Hypothalamus (tissue), 51 donors: ENCODE results near the gene SCARB2.

Source experiments
- DNase-seq, 51 donors: peaks; one replicate each; lab custom pipeline; 2025; lab: John Stamatoyannopoulos, UW

The SCARB2 gene

DNA sequence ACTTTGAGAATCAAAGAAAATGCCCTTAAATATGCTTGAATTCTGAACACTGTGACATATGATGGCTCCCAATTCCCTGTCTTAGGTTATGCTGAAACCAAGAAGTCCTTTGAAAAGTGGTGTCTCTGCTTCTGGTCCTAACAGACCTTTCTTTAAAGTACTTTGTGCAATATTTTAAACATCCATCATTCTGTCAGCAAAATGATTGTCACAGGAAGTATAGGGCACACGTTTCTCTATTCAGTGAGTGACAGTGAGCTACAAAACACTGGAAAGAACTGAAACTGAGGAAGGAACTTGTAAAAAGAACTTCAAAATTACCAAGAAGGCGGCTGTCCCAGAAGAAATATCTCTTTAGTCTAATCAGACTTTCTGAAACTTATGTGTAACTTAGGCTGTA, 53.3 kb downstream of the SCARB2 start:
- no peak for DNase-seq

DNA sequence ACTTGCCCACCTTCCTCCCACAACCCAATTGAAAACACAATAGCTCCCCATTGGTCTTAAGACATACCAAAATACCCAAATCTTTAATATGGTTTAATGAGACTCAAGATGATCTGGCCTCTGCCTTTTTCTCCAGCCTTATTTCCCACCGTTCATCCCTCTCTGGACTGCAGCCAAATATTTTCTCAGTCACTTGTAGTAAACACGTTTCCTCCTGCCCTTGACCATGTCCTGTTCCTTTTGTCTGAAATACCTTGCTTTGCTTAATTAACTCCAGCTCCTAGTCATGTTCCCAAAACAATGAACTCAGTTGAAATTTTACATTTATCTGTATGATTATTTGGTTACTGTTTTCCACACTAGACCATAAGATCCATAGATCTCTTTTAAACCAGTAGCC, 57.0 kb downstream of the SCARB2 start:
- DNase-seq = peak in 1 of 51 donors; percentile 2

DNA sequence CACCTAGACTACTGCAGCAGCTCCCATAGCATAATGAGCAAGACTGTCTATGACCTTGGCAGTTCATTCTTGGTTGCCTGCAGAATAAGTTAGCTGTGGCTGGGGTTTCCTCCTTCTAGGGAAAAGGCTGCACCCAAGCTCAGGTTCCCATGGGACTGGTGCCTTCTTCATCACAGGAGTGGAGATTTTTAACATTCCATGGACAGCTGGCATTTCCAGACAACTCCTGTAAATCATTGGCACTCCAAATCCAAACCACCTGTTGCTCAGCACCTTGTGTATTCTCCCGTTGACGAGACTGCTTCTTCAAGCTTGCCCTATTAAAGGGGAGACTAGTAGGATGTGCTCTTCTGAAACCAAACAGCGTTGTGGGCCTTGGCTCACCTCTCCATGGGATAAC, 57.6 kb downstream of the SCARB2 start:
- no peak for DNase-seq

DNA sequence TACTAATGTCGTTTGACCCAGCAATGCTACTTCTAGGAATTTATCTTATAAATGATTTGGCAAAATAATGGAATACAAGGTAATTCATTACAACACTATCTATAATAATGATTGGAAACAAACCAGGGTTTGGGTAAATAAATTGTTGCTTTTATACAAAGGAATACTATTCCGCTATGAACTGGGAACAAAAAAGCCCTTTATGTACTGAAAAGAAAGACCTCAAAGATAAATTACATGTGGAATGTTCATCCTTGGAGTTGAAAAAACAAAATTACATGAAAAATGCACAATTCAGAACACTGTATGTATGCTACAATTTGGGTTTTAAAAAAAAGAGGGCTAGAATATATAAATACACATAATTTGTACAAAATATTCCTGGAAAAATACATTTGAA, 60.3 kb downstream of the SCARB2 start:
- DNase-seq = no peak

DNA sequence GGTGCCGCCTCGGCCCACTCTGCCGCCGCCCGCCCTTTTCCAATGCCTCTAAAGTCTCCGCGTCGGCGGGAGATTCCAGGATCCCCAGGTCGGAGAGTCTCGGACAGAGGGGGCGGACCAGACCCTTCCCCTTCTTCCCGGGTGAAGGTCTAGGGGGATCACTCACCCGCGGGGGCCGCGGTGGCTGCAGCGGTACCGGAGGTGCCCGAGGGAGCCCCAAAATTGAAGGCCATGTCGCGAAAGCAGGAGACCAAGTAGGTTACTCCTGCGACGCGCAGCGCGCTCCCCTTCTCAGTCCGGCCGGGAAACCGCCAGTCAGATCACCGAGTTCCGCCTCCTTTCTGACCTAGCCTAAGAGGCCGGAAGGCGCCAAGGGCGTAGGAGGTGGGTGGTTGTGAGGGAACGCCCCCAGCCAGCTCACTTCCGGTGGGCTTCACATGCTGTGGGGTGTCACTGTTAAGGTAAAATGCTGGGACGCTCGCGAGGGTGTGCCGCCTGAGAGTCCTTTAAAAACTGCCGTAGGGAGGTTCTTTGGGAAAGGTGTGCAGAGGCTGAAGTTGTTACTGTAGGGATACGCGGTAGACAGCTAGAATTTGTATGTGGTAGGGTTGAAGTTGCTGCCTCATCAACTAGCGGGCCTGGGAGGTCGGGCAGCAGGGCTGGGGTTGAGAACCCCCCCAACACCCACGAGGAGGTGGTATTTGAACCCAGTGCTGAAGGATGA, 65.3 kb downstream of the SCARB2 start, which contains the start of gene NUP54:
Gene NUP54 (minus strand): TSS at position 256 of the 724 bp plus-strand sequence. CDS start 23 bp downstream, at position 233.
- DNase-seq = peak; percentile 67 to 96 (median 91)

DNA sequence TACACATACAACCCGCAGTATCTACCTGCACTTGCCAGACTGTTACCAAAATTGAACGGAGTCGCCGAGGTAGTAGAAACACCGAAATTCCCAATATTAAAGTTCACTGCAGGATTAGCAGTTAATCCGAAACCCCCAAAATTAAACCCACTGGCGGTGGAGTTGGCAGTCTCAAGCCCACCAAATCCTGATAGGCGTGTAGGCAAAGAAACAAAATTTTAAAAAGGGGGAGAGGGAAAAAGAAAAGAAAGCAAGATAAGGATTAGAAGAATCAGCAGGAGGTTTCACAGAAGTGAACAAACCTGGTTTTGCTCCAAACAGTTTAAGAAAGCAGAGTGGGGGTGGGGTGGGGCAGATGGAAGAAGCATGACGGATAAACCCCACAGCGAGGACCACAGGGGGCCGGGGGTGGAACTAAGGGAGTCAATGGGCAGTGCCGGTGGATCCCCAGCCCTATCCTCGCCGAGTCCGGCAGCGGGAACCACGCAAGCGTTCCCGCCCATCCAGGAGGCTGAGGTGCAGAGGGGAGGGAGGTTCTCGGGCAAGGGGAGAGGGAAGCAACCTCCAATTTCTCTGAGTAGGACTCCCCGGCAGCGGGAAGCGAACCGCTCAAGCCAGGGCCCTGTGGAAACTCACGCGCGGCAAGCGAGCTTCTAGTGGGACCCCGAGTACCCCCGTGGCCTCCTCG, 66.0 kb downstream of the SCARB2 start:
- peak in 24 of 51 donors; percentile 7 to 72 (median 31) for DNase-seq

DNA sequence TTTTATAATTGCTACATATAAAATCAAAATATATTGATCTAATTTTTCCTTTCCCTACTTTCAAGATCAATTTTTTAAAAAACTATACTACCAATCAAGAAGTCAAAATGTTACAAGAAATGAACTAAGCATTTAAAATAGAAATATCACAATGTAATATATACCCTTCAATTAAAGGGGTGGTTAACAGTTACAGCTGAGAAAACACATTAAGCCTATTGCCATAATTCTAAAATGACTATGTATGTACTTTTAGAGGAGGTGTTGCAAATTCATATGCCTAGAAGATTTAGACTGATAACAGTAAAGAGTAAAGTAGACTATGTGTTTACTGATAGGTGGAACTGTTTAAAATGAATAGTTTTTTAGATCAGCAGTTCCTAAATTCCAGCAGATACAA, 69.1 kb downstream of the SCARB2 start:
- no peak for DNase-seq

DNA sequence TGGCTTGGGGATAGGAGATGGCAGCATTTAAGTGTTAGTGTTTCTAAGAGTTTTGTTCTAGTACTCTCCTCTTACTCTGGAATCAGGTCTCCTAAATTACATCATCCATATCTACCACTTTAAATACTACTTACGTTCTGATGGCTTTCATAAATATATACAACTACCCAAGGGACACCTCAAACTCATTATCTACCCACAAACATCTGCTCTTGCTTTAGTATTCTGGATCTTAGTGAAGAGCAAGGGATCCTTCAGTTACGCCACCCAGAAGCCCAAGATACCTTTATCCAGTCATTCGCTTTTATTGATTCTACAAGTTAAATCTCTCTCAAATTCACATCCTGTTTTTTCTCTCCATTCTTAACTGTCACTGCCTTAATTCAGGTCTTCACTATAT, 72.4 kb downstream of the SCARB2 start:
- DNase-seq = no peak

DNA sequence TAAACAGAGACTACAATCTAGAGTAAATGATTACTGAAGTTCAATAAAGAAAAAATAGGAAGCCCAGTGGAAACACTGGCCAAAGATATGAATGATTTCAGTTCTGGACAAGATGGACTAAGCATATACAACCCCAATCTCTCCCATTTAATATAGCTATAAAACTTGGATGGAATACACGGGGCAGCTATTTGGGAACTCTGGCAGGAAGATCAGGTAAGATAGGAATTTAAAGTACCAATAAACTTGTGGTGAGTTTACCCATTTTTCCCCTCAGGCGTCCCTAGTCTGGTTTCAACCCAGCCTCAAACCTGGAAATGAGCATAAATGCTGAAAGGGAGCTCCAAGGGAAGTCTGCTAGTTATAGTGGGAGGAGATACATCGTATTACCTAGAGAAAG, 85.9 kb downstream of the SCARB2 start:
- DNase-seq = no peak

DNA sequence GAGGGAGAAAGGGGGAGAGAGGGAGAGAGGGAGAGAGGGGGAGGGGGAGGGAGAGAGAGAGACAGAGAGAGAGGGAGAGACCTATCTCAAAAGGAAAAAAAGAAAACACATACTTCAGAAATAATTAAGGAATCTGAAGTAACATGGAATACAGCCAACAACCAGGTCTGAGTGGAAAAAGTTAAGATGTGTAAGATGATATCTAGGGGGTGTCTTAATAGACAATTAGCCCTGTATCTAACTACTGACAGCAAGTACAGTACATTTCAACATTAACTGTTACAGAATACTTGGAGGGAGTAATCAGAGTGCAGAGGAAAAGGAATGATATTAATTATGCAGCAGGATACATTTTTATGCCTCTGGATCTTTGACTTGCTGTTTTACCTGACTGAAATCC, 87.8 kb downstream of the SCARB2 start:
- no peak for DNase-seq

DNA sequence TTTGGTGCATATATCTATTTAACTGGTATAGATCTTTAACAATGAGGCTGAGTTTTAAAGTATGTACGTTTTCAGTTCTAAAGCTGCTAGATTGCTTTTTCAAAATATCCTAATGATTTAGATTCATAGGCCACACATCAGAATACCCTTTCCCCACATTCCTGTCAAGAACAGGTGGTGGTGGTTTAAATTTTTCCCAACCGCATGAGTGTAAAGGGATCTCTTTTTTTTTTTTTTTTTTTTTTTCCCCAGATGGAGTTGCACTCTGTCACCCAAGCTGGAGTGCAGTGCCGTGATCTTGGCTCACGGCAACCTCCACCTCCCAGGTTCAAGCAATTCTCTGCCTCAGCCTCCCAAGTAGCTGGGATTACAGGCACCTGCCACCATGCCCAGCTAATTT, 93.4 kb downstream of the SCARB2 start:
- no peak for DNase-seq

DNA sequence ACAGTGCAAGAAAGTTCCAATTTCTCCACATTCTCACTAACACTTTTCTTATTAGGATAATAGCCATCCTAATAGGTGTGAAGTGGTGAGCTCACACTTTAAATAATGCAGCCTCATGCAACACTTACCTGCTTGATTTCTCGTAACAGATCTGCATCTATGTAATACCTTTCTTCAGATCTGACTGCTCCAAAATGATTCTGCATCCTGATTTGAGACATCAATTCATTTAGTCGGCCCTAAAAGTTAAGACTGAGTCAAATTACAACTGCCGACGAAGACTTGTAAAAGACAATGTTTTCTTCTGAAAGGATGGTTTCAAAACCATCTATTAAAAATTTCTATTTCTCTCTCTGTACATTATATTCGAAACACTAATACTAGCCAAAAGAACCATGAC, 96.1 kb downstream of the SCARB2 start:
- DNase-seq = no peak

DNA sequence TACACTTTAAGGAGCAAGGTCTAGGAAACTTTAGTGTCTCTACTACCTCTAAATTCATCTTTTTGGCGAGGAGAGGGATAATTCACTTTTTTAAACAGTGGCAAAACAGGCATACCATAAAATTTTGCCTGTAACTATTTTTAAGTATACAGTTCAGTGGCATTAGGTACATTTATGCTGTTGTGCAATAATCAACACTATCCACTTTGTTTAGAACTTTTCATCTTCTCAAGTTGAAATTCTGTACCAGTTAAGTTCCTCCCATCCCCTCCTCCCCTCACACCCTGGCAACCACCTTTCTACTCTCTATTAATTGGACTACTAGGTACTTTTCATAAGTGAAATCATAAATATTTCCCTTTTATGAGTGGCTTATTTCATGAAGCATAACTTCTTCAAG, 96.8 kb downstream of the SCARB2 start:
- no peak for DNase-seq
